GM12878 (cell line): ENCODE results near the gene GRAMD1A. TPM values are rescaled to one million over a fixed set of nuclear protein-coding genes. Genes with fewer than 3 reads are reported as not detected.

Experiments used
- ATAC-seq: fragments of 200-7000 bp; cut with Tn5 transposase; 3 replicates; pipeline ENCODE4 v1.9.1; 2020; ENCODE audit warnings: mild to moderate bottlenecking, moderate library complexity
- BruUV-seq: library from RNA; stranded (reverse); fragments of 400-500 nt; replicated peaks from 2 replicates; lab custom pipeline; 2021; lab: Mats Ljungman, UMichigan
- CTCF ChIA-PET: fragments of 300-600 bp; sonication (Branson Sonifier 250); formaldehyde crosslinking; extraction: SDS; loops from one replicate; lab custom pipeline; 2021; ENCODE audit warnings: inconsistent platforms; lab: Yijun Ruan, JAX
- POLR2A ChIA-PET: fragments of 350-600 bp; formaldehyde crosslinking; extraction: SDS; loops from one replicate; lab custom pipeline; 2021; ENCODE audit warnings: inconsistent platforms; lab: Charles Lee
- RAD21 ChIA-PET: fragments of 300-600 bp; sonication (Branson Sonifier 250); formaldehyde crosslinking; loops from one replicate; lab custom pipeline; 2023; ENCODE audit warnings: antibody characterized with exemption; ENCODE audit not compliant: unreplicated experiment; lab: Charles Lee
- SMC1A ChIA-PET: fragments of 300-600 bp; sonication (Branson Sonifier 250); formaldehyde crosslinking; loops from one replicate; lab custom pipeline; 2023; ENCODE audit not compliant: unreplicated experiment, uncharacterized antibody; lab: Charles Lee
- DNase-seq: peaks from one replicate; pipeline ENCODE4 v3.0.0-alpha.2; 2011; ENCODE audit warnings: low read depth, low spot score
- FAIRE-seq: peaks from 3 replicates; lab custom pipeline; 2011; peaks lifted over from hg19 to GRCh38; lab: Jason Lieb, UNC
- H2AFZ ChIP-seq: 2 replicates; pipeline ENCODE4 v1.6.0; 2011; ENCODE audit warnings: low read depth, low read length, control low read depth; ENCODE audit not compliant: control insufficient read depth
- H3K27ac ChIP-seq: 2 replicates; pipeline ENCODE4 v1.5.1; 2011; ENCODE audit warnings: control low read depth; ENCODE audit not compliant: control insufficient read depth, insufficient read depth
- H3K27me3 ChIP-seq, 2 experiments: replicated peaks in 1 of 2; 2 replicates each; pipeline versions ENCODE4 v1.6.0 to v1.6.1; 2011; ENCODE audit warnings: low read length in 1 of 2; ENCODE audit not compliant: control insufficient read depth in 2 of 2, insufficient read depth in 2 of 2
- H3K36me3 ChIP-seq, 2 experiments: 2 replicates each; pipeline ENCODE4 v1.5.1; 2011; ENCODE audit warnings: low read length in 1 of 2; ENCODE audit not compliant: control insufficient read depth in 2 of 2, insufficient read depth in 2 of 2
- H3K4me1 ChIP-seq: 2 replicates; pipeline ENCODE4 v1.6.1; 2011; ENCODE audit warnings: mild to moderate bottlenecking, low read length, moderate library complexity, mixed read lengths; ENCODE audit not compliant: control insufficient read depth, insufficient read depth
- H3K4me2 ChIP-seq: 2 replicates; pipeline ENCODE4 v1.6.0; 2011; ENCODE audit warnings: control low read depth; ENCODE audit not compliant: control insufficient read depth, insufficient read depth
- H3K4me3 ChIP-seq: fragments of 200-600 bp; sonication (generic); 2 replicates; pipeline ENCODE4 v1.5.1; 2016
- H3K79me2 ChIP-seq: 2 replicates; pipeline ENCODE4 v1.6.0; 2011; ENCODE audit warnings: low read length; ENCODE audit not compliant: control insufficient read depth, insufficient read depth
- H3K9ac ChIP-seq: 2 replicates; pipeline ENCODE4 v1.8.0; 2011; ENCODE audit warnings: low read length, control low read depth, mixed read lengths; ENCODE audit not compliant: control insufficient read depth, insufficient read depth
- H3K9me3 ChIP-seq: replicated peaks from 3 replicates; pipeline ENCODE4 v1.5.1; 2011; ENCODE audit warnings: mild to moderate bottlenecking, low read length; ENCODE audit not compliant: control insufficient read depth, insufficient read depth
- H4K20me1 ChIP-seq: 2 replicates; pipeline ENCODE4 v1.6.0; 2011; ENCODE audit not compliant: control insufficient read depth, insufficient read depth
- BCLAF1 ChIP-seq: fragments of 450-650 bp; IDR thresholded peaks from 2 replicates; pipeline ENCODE4 v1.6.1; 2017; ENCODE audit warnings: antibody characterized with exemption, mild to moderate bottlenecking, moderate library complexity
- CHD4 ChIP-seq: fragments of 200-600 bp; sonication (generic); IDR thresholded peaks from 2 replicates; pipeline ENCODE4 v1.6.1; 2016; ENCODE audit warnings: mild to moderate bottlenecking
- EP300 ChIP-seq, 2 experiments: fragments of 150-350 bp in 1 of 2; IDR thresholded peaks; 2 replicates each; pipeline ENCODE4 v1.6.1; 2011 to 2012; ENCODE audit warnings: low read depth in 2 of 2, low read length in 2 of 2, borderline replicate concordance in 1 of 2, improper control_type of control experiment in 1 of 2, inconsistent platforms in 1 of 2; ENCODE audit not compliant: control insufficient read depth in 1 of 2
- FOXK2 ChIP-seq: fragments of 450-650 bp; IDR thresholded peaks from 2 replicates; pipeline ENCODE4 v1.6.1; 2017; ENCODE audit warnings: mild to moderate bottlenecking, moderate library complexity
- HDAC2 ChIP-seq: fragments of 200-600 bp; sonication (generic); IDR thresholded peaks from 2 replicates; pipeline ENCODE4 v1.6.1; 2017
- MEF2B ChIP-seq: fragments of 450-650 bp; IDR thresholded peaks from 2 replicates; pipeline ENCODE4 v1.6.1; 2018; ENCODE audit warnings: mild to moderate bottlenecking, moderate library complexity; ENCODE audit not compliant: partially characterized antibody, poor library complexity, severe bottlenecking
- MTA3 ChIP-seq: IDR thresholded peaks from 2 replicates; pipeline ENCODE4 v1.6.1; 2012; ENCODE audit warnings: low read length, inconsistent platforms, borderline replicate concordance
- POLR2AphosphoS5 ChIP-seq: IDR thresholded peaks from 2 replicates; pipeline ENCODE4 v1.6.1; 2011; ENCODE audit warnings: mild to moderate bottlenecking, low read length, inconsistent platforms
- SP1 ChIP-seq: IDR thresholded peaks from one replicate; pipeline ENCODE4 v1.6.1; 2011; ENCODE audit warnings: low read depth, low read length
- TAF1 ChIP-seq: IDR thresholded peaks from 2 replicates; pipeline ENCODE4 v1.6.1; 2011; ENCODE audit warnings: mild to moderate bottlenecking, low read depth, low read length, borderline replicate concordance
- WRNIP1 ChIP-seq: IDR thresholded peaks from 2 replicates; pipeline ENCODE4 v1.6.1; 2011; ENCODE audit warnings: low read depth, low read length, improper control_type of control experiment, borderline replicate concordance
- ZNF217 ChIP-seq: fragments of 450-650 bp; IDR thresholded peaks from 2 replicates; pipeline ENCODE4 v1.6.1; 2017; ENCODE audit warnings: antibody characterized with exemption, mild to moderate bottlenecking
- ZNF687 ChIP-seq: fragments of 450-650 bp; IDR thresholded peaks from 2 replicates; pipeline ENCODE4 v1.6.1; 2017; ENCODE audit warnings: mild to moderate bottlenecking, moderate library complexity
- ZZZ3 ChIP-seq: IDR thresholded peaks from 2 replicates; pipeline ENCODE4 v1.6.1; 2011; ENCODE audit warnings: low read depth; ENCODE audit not compliant: control insufficient read depth, insufficient read length
- WGBS: methylation state at CpG from one replicate; pipeline ENCODE4 v1.1.6; 2016; ENCODE audit warnings: low lambda C conversion rate; ENCODE audit not compliant: insufficient replicate concordance, insufficient coverage; ENCODE audit errors: missing lambda C conversion rate; 5-methylcytosine and 5-hydroxymethylcytosine counted together
- in situ Hi-C: fragments of 300-500 bp; cut with MboI; formaldehyde crosslinking; loops from 9 replicates; pipeline ENCODE4 v1.14.3; 2018; ENCODE audit warnings: mixed read lengths
- intact Hi-C: fragments of 100-400 bp; cut with micrococcal nuclease; formaldehyde crosslinking; loops from one replicate; pipeline ENCODE4 v1.14.2; 2022; ENCODE audit not compliant: unreplicated experiment
- polyA plus RNA-seq, 11 experiments: library from polyadenylated mRNA; depleted of rRNA in 4 of 11; unstranded in 6 of 11; stranded (reverse) in 5 of 11; fragments of >200 nt; fragmentation: Nextera tagmentation in 4 of 11; fragmentation: Illumina TruSeq in 1 of 11; extraction: Ambion mirVana in 4 of 11; extraction: Trizol in 1 of 11; gene quantifications; 1 replicate in 1 of 11; 2 replicates in 10 of 11; pipeline versions ENCODE4 v1.2.1 to v1.2.3, GENCODE V29; 2011 to 2016; ENCODE audit warnings: inconsistent platforms in 2 of 11, missing spikeins in 2 of 11, low read depth in 1 of 11
- total RNA-seq, 4 experiments: library from RNA; depleted of rRNA in 3 of 4; stranded (reverse); fragments of >200 nt in 3 of 4; fragmentation: Illumina TruSeq in 1 of 4; extraction: Trizol in 1 of 4; gene quantifications; 2 replicates each; pipeline versions ENCODE4 v1.2.1 to v1.2.3, GENCODE V29; 2013 to 2021

Gene GRAMD1A
- total and polyA plus RNA-seq, 10 of the 15 experiments (the other 5 are each of a cell fraction or from before 2014, with no cell fraction given) = 0.79 to 73.6 (median 35.3) TPM

- Histone ChIP-seq H2AFZ (peak overlapping the region; percentile 39), H3K4me3 (no peak overlapping the region), H3K9me3 (no peaks in the 10 kb centered on the region), H4K20me1 (no peaks in the 10 kb centered on the region), H3K9ac (no peak overlapping the region), H3K36me3 (no peaks in the 10 kb centered on the region), H3K4me1 (peaks cover 13% of the 10 kb centered on the region), H3K4me2 (peak overlapping the region; percentile 41; the same call in 1 of the 2 replicates), H3K27me3 (peaks cover 0 to 5% of the 10 kb centered on the region in 2 experiments; a peak in 3 of 4 replicates), H3K79me2 (no peaks in the 10 kb centered on the region), H3K27ac (no peak overlapping the region)
- RAD21 ChIA-PET = interaction anchor here (0.9 kb wide), 1 partner anchor 26 kb away, joined by 3 read pairs; no protein-coding TSS in a partner anchor
- no TSS peak for BruUV-seq
- POLR2A ChIA-PET = no interaction called here
- SMC1A ChIA-PET = interaction anchor here (0.9 kb wide), 1 partner anchor 28 kb away, joined by 3 read pairs; no protein-coding TSS in a partner anchor
- intact Hi-C loops (no loop called here), in situ Hi-C loops (no loop called here)
- 59% methylated on average over 16 of the region's 17 CpGs for WGBS
- FAIRE-seq (peak; percentile 38), DNase-seq (no peak), ATAC-seq (peak; percentile 24)
- no peak for TF ChIP-seq CHD4
- TF ChIP-seq MTA3 = no peak
- TF ChIP-seq BCLAF1 = no peak
- no peak for TF ChIP-seq EP300 (IDR thresholded peaks at IDR 0.05; ENCODE audit: borderline replicate concordance in 1 of 2, control insufficient read depth in 1 of 2, low read depth in 2 of 2, low read length in 2 of 2)
- no peak for TF ChIP-seq HDAC2
- no peak for TF ChIP-seq MEF2B
- no peak for TF ChIP-seq ZZZ3
- TF ChIP-seq WRNIP1 = no peak
- TF ChIP-seq ZNF217 = no peak
- TF ChIP-seq POLR2AphosphoS5 = no peak
- no peak for TF ChIP-seq SP1
- TF ChIP-seq TAF1 = no peak
- no peak for TF ChIP-seq ZNF687
- TF ChIP-seq FOXK2 = no peak
- CTCF ChIA-PET = interaction anchor here (1.1 to 2.0 kb wide), 4 partner anchors 8 to 75 kb away, joined by 3 to 5 read pairs (median 4); no protein-coding TSS in a partner anchor
Observed at GRCh38 chr19:35038623-35039512, 38.7 kb downstream of the GRAMD1A start.
